ENCODE measurements around the gene POMGNT2.
"Not testable (repeated sequence)": the region's sequence is repeated elsewhere in the genome, so short reads cannot be mapped to it uniquely, and the experiment has no call there.

The POMGNT2 gene

DNA sequence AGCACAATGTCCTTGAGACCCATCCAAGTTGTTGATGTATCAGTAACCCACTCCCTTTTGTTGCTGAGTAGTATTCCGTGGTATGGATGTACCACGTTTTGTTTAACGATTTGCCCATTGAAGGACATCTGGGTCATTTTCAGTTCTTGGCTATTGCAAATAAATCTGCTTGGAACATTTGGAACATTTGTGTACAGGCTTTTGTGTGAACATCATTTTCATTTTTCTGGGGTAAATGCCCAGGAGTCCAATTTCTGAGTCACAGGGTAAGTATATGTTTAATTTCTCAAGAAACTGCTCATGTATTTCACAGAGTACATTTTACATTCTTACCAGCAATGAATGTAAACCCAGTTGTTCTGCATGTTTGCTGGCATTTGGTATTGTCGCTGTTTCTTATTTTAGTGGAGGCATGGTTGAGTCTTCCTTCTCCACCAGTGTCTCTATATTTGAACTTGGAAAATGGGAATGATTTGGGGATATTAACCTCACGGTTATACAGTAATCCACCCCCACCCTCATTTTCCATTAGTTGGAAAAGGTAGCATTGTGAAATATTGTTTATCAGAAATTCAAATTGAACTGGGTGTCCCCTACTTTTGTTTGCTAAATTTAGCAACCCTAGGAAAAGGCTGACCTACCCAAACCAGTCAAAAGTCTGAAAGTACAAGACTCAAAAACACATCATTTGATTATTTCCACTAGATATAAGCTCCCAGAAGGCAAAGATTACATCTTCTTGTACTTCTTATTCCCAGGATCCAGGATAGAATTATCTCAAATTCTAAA lies 30.8 kb downstream of the POMGNT2 start:
- DNase-seq, result no peak

- no peak for DNase-seq
Measured at GRCh38 chr3:43074482-43074881, 31.4 kb downstream of the POMGNT2 start.

- no peak for DNase-seq
Measured at GRCh38 chr3:43073836-43074220, 32.1 kb downstream of the POMGNT2 start.

DNA sequence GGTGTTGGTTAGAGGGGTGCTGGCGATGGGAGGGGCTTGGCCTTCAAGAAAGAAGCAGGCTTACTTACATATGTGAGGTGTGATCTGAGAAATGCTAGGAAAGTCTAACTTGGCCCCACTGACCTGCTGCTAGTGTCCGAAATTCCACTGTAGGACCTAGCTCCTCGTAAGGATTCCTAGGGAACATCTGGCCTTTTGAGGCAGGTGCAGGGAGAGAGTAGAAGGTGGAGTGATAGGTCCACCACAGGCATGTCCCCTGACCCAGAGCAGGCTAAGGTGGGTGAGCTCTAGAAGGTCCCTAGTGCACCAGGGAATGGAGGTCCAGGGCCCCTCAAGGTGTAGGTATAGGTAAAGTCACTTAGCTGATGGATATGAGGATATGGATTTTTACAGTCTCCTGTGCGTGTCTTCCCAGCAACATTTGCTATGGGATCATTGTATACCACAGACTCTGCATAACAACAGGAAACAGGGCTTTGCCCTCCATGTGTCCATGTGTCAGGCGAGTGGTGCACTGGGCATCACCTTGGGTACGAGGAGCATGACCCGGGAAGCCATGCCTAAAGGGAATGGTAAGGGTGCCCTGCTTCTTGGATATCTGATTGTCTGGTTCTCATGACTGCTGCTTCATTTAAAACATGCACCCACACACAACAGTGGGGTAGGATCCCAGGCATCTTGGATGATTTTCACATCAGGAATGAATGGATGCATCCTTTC lies 32.6 kb downstream of the POMGNT2 start:
- no peak for DNase-seq

GRCh38 chr3:43072361-43072760 lies 33.5 kb downstream of the POMGNT2 start:
- DNase-seq, result no peak

GRCh38 chr3:43071313-43071893 lies 34.5 kb downstream of the POMGNT2 start:
- DNase-seq, result no peak

DNA sequence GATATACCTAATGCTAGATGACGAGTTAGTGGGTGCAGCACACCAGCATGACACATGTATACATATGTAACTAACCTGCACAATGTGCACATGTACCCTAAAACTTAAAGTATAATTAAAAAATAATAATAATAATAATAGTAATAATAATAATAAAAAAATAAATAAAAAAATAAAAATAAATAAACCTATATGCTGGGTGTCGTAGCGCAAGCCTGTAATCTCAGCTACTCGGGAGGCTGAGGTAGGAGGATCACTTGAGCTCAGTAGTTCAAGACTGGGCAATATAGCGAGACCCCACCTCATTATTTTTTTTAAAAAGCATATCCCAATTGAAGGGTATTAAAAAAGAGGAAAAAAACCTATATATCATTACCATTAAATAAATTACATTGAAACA lies 35.2 kb downstream of the POMGNT2 start:
- DNase-seq, result not testable (repeated sequence)

DNA sequence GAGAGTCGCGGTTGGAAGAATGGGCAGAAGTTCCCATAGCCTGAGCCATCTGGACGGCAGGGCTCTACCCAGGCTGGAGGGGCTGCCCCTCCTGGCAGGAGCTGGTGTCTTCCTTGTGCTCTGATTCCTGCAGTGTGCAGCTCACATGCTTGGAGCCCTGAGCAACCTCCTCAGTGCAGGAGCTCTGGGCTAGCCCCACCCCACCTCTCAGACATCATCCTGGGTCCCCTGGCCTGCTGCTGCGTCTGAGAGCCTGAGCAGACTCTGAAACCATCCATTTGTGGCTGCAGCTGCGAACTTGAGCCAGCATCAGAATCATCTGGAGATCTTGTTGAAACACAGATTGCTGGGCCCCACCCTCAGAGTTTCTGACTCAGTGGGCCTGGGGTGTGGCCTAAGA lies 42.8 kb downstream of the POMGNT2 start:
- DNase-seq, result no peak

GRCh38 chr3:43062564-43063040 lies 43.3 kb downstream of the POMGNT2 start:
- no peak for DNase-seq

- DNase-seq, result no peak
Measured at GRCh38 chr3:43062040-43062563, 43.8 kb downstream of the POMGNT2 start.

DNA sequence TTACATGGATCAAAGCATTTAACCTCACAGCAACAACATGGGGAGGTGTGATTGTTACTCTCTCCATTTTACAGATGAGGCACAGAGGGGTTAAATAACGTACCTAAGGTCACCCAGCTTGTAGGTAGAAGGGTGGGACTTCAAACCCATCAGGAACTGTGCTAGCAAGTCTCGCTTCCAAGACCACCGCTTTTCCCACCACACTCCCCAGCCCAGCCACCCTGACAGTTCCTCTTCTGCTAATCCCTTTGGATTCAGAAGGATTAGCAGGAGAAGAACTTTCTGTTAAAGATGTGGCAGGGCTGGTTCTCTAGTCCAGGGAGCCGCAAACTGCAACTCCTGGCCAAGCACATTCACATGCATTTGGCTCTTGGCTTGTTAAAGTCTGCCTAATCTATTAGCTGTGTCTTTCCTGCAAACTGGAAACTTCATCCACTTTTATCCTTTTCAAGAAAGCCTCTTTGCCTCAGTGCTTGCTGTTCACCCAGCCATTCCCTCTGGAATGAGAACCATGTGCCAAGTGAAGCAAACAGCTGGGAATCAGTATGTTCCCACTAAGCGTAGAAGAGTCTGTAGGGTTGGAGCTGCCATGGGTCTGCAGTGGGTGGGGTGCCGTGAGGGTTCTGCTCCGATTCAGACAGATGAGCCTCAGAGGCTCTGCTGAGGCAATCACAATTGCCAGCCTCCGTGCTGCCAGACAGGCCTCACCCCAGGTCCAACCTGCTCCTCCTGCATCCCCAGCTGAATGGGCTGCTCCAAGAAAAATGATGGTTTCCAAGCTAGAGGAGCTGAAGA lies 44.6 kb downstream of the POMGNT2 start:
- no peak for DNase-seq

DNA sequence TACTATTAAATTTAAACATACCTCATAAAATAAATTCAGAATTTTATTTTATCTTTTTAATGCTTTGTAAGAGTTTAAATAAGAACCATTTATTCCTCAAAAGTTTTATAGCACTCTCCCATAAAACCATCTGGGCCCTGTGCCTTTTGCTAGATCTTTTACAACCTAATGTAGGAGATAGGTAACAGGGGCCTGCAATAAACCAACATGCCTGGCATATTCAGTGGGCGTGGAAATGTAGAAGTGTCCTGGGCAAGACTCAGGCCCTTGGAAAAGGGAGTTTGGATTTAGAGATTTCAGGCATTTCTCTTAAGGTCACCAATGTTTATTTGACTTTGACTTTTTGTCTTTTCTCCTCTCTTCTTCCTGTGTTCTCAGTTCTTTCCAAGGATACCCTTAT lies 46.4 kb downstream of the POMGNT2 start:
- DNase-seq, result no peak

DNA sequence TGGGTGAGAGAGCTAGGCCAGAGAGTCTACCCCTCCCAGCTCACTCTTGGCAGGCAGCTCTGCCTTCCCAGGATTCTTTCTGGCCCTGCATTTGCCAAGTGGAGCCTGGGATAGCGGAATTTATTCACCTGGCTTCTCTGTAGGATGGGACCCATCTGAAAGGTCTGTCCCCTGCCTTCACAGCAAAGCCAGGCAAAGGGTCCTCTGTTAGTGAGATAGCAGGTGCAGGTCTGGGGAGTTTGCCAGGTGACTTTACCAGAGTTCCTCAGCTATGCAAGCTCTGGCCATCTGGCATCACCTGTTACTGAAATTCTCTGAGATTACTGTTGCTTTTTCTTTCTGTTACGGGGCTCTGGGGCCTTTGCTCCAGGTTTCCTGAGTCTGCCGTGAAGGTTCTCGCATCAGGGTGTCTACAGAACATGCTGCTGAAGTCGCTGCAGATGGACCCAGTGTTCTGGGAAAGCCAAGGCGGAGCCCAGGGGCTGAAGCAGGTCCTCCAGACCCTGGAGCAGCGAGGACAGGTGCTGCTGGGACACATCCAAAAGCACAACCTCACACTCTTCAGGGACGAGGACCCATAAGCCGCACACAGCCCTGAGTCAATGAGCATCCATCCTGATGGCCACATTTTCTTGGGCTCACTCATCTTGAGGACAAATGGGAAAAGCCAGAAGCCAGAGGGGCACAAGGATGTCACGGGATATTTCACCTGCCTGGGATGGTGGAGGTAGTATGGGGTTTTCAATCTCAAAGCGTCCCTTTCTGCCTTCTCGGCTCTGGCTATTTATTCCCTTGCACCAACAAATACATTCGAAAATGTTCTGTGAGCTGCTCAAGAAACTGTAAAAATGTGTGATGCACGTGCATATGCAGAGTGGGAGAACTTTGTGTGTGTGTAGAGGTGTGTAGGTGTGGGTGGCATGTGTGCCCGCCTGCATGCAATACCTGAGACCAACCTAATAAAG lies 49.8 kb downstream of the POMGNT2 start:
- no peak for DNase-seq

DNA sequence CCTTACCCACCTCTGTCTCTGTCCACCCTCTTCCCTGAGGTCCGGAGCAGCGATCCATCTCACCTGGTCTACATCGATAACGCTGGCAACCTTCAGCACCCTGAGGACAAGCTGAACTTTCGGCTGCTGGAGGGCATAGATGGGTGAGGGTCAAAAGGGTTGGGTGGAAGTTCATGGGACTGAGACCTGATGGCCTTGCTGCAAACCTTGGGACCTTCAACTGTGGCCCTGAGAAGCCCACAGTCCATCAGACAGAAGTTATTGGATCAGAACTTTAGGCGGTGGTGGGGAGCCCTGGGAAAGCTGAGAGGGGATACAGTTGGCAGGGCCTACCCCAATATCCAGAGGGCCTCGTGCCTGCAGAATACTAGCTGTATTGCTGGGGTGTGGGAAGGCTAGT lies 50.5 kb downstream of the POMGNT2 start:
- no peak for DNase-seq

DNA sequence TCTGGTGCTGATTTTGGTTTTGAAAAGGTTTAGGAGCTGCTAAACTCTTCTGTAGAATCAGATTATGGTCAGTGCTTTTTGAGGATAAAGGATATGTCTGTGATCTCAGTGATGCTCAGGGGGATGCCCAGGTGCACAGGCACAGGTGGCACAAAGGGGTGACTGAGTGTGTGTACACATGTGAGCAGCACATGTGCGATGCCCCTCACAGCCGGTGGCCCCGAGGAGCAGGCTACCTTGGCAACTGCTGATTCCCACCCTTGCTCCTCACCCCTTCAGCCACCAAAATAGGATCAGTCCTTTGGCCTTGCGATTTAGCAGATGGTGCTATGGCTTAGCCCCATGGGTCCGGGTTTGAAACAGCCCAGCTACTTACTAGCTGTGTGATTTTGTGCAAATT lies 51.1 kb downstream of the POMGNT2 start:
- no peak for DNase-seq

DNA sequence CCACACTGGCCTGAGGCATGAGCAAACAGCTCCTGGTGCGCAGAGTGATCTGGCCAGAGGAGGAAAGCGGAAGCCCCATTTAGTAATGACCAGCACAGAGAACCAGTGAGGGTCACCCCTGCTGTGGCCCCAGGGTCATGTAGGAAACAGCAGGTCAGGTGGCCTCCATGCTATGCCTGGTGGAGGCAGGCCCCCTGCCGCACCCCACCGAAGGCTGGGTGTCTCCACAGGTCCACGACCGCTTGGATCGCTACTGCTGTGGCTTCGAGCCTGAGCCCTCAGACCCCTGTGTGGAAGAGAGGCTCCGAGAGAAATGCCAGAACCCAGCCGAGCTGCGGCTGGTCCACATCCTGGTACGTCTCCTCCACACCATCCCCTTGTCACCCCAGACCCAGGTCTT lies 52.6 kb downstream of the POMGNT2 start:
- no peak for DNase-seq

- DNase-seq, result no peak
Measured at GRCh38 chr3:43048470-43048869, 57.4 kb downstream of the POMGNT2 start.

DNA sequence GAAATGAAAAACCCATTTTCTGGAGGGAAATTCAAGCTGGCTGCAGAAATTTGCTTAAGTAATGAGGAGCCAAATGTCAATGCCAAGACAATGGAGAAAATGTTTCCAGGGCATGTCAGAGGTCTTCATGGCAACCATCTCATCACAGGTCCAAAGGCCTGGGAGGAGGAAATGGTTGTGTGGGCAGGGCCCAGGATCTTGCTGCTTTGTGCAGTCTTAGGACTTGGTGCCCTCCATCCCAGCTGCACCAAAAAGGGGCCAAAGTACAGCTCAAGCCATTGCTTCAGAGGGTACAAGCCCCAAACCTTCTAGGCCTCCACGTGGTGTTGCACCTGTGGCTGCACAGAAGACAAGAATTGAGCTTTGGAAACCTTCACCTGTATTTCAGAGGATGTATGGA lies 59.3 kb downstream of the POMGNT2 start:
- no peak for DNase-seq

GRCh38 chr3:43045079-43045478 lies 60.8 kb downstream of the POMGNT2 start:
- DNase-seq, result not testable (repeated sequence)

GRCh38 chr3:43043793-43044192 lies 62.1 kb downstream of the POMGNT2 start:
- no peak for DNase-seq

DNA sequence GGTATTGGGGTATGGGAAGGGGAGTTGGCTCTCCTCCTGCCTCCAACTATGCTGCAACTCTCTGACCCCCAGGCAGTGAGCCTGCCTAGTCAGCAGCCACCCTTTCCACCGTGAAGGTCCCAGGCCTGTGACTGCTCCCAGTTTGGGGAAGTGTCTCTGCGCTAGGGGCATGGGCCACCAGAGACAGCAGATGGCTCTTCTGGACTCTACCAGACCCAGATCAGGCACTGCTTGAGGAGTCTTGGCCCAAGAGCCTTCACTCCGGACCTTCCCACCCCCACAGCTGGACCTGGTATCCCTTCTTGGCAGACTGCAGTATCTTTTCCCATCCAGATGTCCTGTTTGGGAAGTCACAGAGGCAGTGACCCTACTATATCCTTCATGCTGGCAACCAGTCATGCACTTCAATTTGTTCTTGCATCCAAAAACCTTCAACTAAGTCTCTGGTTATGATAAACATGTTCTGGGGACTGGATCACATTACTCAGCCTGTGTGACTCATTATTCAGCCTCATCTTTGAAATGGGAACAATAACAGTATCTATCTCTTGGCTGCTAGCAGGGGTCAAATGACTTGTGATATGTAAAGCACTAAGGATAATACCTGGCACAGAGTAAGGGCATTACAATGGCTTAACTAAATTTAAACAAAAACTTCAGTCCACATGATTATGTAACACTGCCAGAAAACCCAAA lies 62.7 kb downstream of the POMGNT2 start:
- no peak for DNase-seq

Data from NCI-H446 treated with DMSO at 0.1 percent for 48 hours (cell line).